ENCODE data around the gene TEX30. TPM values are rescaled to one million over a fixed set of nuclear protein-coding genes. Genes with fewer than 3 reads are reported as not detected.

TEX30 gene
- total RNA-seq, 4 donors from 2014 or later, result 4.4 to 11.5 (median 6.8) TPM

- H3K27me3 ChIP-seq, result no peaks in the 10 kb centered on the region
- H3K4me1 ChIP-seq, result peaks cover 28% of the 10 kb centered on the region
- TF ChIP-seq EP300 (IDR thresholded peaks at IDR 0.05), result no peak
- TF ChIP-seq CTCF (IDR thresholded peaks at IDR 0.05), result peak in 1 of 2 donors; percentile 78
- DNase-seq (ENCODE audit: low spot score in 2 of 2), result peak; percentile 90
- H3K27ac ChIP-seq, result peak overlapping the region; percentile 75
- H3K36me3 ChIP-seq, result no peaks in the 10 kb centered on the region
- H3K4me3 ChIP-seq, result peak overlapping the region; percentile 84
- WGBS, result 6% methylated on average over 34 of the region's 81 CpGs
- H3K9me3 ChIP-seq, result no peaks in the 10 kb centered on the region
Observed at GRCh38 chr13:102800145-102801041, 26.8 kb upstream of the TEX30 start.

GRCh38 chr13:102799426-102800144 lies 26.0 kb upstream of the TEX30 start:
- WGBS, result under 1% methylated on average over 28 of the region's 69 CpGs
- no peaks in the 10 kb centered on the region for H3K9me3 ChIP-seq
- TF ChIP-seq POLR2AphosphoS5 (IDR thresholded peaks at IDR 0.05) (no peak), EP300 (IDR thresholded peaks at IDR 0.05) (no peak), CTCF (IDR thresholded peaks at IDR 0.05) (no peak), POLR2A (IDR thresholded peaks at IDR 0.05) (no peak)
- H3K36me3 ChIP-seq, result no peaks in the 10 kb centered on the region
- H3K4me1 ChIP-seq, result peaks cover 28% of the 10 kb centered on the region
- no peaks in the 10 kb centered on the region for H3K27me3 ChIP-seq
- DNase-seq (ENCODE audit: low spot score in 2 of 2), result peak in 1 of 2 donors; percentile 67
- peak overlapping the region; percentile 75 for H3K27ac ChIP-seq
- peak overlapping the region; percentile 84 for H3K4me3 ChIP-seq

- TF ChIP-seq POLR2AphosphoS5 (IDR thresholded peaks at IDR 0.05) (peak in 1 of 3 donors; percentile 23), POLR2A (IDR thresholded peaks at IDR 0.05) (no peak)
- Histone ChIP-seq H3K27me3 (no peaks in the 10 kb centered on the region), H3K4me3 (peak within 1 kb of the TSS; percentile 84), H3K27ac (peak within 1 kb of the TSS; percentile 75), H3K36me3 (no peaks in the 10 kb centered on the region), H3K4me1 (peaks cover 28% of the 10 kb centered on the region), H3K9me3 (no peaks in the 10 kb centered on the region)
- DNase-seq (ENCODE audit: low spot score in 2 of 2), result peak; percentile 94 to 95
- under 1% methylated on average over 35 of the region's 72 CpGs for WGBS
Observed at GRCh38 chr13:102798581-102799425, 25.2 kb upstream of the TEX30 start, which contains the start of the genes BIVM and POGLUT2. BIVM (plus strand) TSS chr13:102799119; CDS start chr13:102807268, 8,149 bp downstream. POGLUT2 (minus strand) TSS chr13:102798976; CDS start chr13:102798670, 306 bp downstream.

GRCh38 chr13:102793611-102794355 lies 20.2 kb upstream of the TEX30 start:
- Histone ChIP-seq H3K4me1 (peaks cover 11% of the 10 kb centered on the region), H3K27me3 (no peaks in the 10 kb centered on the region), H3K36me3 (peaks cover 29% of the 10 kb centered on the region), H3K9me3 (no peaks in the 10 kb centered on the region), H3K4me3 (no peak overlapping the region), H3K27ac (no peak overlapping the region)
- TF ChIP-seq CTCF (IDR thresholded peaks at IDR 0.05) (no peak), EP300 (IDR thresholded peaks at IDR 0.05) (no peak), POLR2AphosphoS5 (IDR thresholded peaks at IDR 0.05) (no peak), POLR2A (IDR thresholded peaks at IDR 0.05) (no peak)
- DNase-seq (ENCODE audit: low spot score in 2 of 2), result no peak
- WGBS, result 88% methylated on average over 9 of the region's 9 CpGs

- Histone ChIP-seq H3K27me3 (no peaks in the 10 kb centered on the region), H3K36me3 (peaks cover 36% of the 10 kb centered on the region), H3K4me3 (no peak overlapping the region), H3K9me3 (no peaks in the 10 kb centered on the region), H3K4me1 (no peaks in the 10 kb centered on the region), H3K27ac (no peak overlapping the region)
- no peak for DNase-seq (ENCODE audit: low spot score in 2 of 2)
- 64% methylated on average over 1 of the region's 1 CpG for WGBS
- TF ChIP-seq POLR2A (IDR thresholded peaks at IDR 0.05) (no peak), POLR2AphosphoS5 (IDR thresholded peaks at IDR 0.05) (no peak), EP300 (IDR thresholded peaks at IDR 0.05) (no peak)
Observed at GRCh38 chr13:102792396-102792795, 18.8 kb upstream of the TEX30 start.

Measured in suprapubic skin (tissue), 4 donors.